HG03097 (cell line): ENCODE measurements around the gene MED13L.

ENCODE experiments used
- ATAC-seq: cut with Tn5 transposase; IDR thresholded peaks from one replicate; pipeline ENCODE4 v1.9.1; 2021; ENCODE audit not compliant: unreplicated experiment, low FRiP score

MED13L gene

DNA sequence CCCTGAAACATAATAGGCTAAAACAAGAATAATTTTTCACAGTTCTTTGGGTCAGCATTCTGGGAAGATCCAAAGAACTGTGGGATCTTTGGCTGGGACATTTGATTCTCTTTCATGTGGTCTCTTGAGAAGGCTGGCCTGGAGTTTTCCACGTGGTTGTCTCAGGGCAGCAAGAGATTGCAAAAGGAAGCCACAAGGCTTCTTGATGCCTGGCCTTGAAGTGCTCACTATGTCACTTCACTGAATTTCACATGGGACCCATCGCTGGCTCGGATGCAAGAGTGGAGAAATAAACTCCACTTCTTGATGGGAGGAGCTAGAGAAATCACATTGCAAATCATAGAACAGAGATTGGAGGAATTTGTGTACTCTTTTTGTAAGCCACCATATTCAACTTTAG lies 343.4 kb downstream of the MED13L start:
- ATAC-seq, result no peak

DNA sequence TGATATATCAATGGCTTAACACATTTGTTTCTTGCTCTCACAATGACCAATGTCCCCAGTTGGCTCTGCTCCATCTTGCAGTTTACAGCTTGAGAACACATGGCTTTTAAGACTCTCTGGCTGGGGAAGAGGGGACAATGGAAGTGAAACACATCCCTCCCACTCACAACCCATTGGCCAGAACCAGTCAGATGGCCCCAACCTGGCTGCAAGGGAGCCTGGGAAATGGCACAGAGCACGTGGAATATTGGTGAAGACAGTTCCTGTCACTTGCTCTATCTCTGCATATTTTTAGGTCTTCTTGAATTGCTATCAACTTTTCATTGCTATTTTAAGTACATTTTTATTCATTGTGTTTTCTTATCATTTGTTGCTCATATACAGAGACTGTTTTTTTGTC lies 345.4 kb downstream of the MED13L start:
- ATAC-seq, result no peak

DNA sequence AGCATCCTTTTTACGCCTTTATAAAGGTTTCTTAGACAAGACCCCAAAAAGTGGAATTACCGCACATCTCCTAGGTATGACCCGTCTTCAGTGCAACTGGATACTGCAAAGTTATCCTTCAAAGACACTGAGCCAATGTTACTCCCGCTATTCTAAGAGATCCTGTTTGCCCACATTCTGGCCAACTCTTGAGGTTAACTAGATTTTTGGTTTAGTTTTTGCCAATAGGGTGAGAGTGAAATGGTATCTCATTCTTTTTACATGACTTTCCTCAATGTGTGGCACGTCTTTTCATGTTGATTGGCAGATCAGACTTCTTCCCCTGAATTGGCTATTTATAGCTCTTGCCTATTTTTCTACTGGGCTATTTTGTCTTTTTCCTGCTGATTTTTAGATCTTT lies 347.2 kb downstream of the MED13L start:
- ATAC-seq, result no peak

DNA sequence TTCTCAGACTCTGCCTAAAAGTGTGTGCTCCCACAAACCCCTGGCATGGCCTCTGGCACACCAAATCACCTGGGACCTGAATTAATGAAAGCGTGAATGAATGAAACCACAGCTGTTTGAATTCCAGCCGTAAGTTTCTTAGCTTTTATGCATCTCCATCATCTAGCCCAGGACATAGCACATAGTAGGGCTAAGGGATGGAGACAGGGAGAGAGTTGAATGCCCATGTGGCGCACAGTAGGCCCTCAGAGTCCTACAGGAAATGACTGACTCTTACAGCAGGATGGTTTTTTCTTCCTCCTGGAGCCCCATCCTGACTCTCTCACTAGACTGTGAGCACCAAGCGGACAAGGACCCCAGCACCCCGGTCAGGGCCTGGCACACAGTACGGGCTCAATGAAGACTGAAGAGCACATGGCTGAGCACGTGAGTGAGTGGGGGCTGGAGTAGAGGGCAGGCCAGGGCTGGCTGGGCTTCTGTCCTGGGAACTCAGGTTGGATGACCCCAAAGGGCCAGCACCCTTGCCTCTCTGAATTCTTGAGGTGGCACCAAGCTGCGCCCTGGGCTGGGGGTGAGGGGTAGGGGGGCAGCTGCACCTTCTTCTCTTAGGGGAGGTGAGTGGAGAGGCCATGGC lies 351.3 kb downstream of the MED13L start:
- ATAC-seq, result no peak

DNA sequence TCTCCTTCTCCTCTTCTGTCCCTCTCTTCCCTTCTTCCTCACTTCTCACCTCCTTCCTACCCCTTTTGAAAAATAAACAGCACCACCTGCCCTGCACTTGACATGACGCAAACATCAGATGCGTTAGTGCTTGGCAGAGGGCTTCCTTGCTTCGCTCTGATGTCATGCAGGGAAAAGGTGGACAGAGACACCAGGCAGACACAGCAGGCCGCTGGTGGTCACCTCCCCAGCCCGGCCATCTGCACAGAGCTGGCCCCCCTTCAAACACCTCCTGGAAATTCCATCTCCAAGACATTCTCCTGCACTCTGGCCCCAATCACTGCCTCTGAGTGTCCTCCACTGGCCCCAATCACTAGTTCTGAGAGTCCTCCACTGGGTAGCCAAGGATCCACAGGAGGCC lies 353.6 kb downstream of the MED13L start:
- ATAC-seq, result no peak

DNA sequence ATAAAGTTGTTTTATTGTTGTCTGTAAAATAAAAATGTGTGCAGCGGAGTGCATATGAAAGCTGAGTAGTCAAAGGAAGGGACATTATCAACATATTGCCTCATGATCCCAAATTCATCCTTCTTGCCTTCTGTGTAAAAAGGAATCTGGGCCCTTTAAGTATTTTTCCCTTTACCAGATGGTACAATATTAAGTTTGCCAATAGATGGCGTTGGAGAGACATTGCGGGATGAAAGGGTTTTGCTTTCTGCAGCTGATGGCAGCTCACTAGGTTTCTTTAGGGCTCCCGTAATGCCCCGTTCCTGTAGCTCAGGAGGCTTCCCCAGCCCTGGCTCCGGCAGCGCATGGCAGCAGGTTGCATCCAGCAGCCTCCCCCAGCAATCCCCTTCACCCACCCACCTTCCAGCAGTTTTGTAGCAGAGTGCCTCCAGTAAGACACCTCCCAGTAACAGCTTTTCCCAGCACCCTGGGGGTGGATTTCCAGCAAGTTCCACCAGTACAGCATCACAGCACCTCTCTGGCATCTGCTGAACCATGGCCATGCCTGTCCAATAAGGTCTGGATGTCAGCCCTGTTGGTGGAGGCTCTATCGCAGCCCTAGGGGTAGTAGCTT lies 354.4 kb downstream of the MED13L start:
- ATAC-seq, result no peak

DNA sequence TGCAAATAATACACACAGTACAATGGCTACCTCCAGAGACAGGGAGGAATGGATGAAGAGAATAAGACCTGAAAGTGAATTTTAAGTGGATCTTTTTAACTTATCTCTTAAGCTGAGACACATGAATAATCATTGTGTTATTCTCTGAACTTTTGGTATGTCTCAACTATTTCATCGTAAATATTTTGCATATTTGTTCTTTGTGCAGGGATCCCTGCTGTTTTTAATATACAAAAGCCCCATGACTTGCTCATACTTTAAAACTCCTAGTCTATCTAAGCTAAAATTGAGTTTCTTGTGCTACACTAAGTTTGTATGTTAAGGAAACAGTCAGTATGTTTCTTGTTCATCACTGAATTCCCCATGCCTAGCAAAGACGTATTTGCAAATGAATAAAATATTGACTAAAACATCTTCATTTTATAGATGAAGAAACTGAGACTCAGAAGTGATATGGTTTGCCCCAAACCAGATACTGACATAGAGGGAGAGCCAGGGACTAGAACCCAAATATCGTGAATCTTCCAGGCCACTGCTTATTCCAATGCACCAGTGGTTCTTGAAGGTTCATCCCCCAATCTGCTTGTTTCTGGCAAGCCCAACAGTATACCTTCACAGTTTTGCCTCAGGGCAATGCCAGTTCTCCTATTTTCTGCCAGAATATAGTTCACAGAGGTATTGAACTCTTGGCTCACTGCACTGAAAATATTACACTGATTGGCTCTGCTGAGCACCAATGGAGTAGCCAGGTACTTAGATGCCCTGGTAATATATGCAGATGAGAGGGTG lies 356.9 kb downstream of the MED13L start:
- no peak for ATAC-seq

DNA sequence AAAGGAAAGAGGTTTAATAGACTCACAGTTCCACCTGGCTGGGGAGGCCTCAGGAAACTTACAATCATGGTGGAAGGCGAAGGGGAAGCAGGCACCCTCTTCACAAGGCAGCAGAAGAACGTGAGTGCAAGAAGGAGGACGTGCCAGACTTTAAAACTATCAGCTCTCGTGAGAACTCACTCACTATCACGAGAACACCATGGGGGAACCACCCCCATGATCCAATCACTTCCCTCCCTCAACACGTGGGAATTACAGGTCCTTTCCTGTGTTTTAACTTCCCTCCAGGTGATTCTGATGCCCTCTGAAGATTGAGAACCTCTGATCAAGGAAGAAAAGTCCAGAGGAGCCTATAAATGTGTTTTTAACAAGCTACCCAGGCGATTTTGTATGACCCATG lies 358.7 kb downstream of the MED13L start:
- no peak for ATAC-seq

DNA sequence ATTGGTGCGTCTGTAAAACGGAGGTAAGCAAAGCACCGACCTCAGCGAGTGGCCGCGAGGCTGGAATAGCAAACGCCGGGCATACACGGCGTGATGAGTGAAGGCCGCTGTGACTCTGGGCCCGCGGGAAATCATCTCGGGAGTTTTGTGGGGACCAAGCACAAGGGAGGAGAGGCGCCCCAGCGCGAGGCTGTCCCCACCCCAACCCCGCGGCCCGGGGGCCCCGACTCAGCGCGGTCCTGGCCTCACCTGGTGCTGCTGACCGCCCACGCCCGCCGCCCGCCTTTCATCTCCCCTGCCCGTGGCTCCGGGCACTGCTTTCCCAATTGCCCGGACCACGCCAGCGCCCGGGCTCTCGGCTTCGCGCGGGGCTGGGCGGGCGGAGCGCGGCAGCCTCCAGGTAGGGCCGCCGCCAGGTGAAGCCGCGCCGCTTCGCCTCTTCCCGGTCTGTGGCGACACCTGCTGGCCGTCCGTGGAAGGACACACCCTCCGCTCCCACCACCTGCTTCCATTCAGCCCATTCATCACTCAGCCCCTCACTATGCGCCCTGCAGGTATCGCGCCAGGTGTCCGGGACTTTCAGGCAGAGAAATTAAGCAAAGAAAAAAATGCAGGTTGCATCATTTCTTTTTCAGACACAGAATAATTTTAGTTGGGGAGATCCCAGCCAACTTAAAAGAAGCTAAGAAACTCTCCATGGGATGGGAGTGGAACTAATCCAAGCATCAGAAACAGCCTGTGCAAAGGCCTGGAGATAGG lies 360.4 kb downstream of the MED13L start:
- no peak for ATAC-seq

DNA sequence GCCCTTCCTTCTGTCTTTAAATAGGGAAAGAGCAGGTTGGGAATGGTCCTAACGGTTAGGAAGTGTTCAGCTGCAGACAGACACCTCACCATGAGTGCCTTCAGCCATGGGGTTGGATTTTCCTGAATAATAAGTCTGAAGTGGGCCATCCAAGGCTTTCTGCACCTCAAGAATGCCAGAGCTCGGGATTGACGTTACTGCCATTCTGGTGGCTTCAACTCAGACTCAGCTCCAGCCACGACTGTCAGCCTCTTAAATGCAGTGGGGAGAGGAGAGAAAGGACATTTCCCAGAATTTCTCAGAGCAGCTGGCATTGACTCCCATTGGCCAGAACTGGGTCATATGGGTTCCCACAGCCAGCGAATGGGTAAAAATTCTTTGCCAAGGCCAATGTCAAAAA lies 363.4 kb downstream of the MED13L start:
- no peak for ATAC-seq

DNA sequence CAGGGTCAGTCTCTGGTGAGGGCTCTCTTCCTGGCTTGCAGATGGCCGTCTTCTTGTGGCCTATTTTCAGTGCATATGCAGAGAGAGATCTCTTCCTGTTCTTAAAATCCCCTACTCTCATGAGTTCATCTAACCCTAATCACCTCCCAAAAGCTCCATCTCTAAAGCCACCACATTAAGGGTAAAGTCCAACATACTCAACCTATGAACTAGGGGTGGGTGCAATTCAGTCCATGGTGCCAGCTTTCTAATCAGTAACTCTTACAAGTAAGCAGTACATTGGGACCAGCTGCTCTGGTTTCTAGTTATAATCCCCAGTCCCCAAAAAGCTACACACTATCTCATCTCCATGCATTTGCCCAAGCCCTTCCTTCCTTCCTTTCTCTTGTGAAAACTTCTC lies 365.1 kb downstream of the MED13L start:
- no peak for ATAC-seq

DNA sequence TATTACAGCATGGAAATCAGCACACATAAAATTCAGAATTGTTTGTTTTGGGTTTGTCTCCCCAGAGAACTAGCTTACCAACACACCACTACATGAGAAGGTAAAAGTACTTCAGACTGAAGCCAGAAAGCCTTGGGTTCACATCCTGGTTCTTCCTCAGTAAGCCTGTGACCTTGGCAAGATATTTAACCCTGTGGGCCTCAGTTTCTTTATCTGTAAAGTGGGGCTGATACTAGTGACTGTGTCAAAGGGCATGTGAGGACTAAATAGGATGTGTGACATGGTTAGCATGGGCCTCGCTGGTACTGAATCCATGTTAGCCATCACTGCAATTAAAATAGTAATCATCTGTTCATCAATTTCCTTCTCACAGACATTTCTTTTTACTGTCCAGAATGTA lies 366.1 kb downstream of the MED13L start:
- ATAC-seq, result no peak

DNA sequence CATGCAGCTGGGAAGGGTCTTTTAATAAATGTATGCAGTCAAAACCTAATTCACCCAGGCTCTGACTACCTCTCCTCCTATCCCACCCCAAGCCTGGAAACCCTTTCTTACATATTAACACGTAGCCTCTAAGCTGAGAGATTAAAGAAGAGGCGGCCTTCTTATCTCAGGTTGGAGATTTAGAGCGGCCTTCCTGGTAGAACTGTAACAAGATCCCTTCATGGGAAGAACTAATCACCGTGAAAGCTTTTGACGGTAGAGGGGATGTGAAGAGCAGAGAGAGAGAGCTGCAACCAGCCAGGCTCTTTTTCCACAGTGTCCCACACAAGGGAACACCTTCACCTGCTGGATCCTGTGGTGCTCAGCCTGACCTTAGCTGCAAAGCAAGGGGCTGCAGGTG lies 367.4 kb downstream of the MED13L start:
- no peak for ATAC-seq
